ENCODE data around the gene ASCL1. TPM values are rescaled to one million over a fixed set of nuclear protein-coding genes. Genes with fewer than 3 reads are reported as not detected.

The ASCL1 gene
- total and polyA plus RNA-seq, 2 of the 13 experiments (the other 11 are each of a cell fraction or from before 2014, with no cell fraction given): not detected

DNA sequence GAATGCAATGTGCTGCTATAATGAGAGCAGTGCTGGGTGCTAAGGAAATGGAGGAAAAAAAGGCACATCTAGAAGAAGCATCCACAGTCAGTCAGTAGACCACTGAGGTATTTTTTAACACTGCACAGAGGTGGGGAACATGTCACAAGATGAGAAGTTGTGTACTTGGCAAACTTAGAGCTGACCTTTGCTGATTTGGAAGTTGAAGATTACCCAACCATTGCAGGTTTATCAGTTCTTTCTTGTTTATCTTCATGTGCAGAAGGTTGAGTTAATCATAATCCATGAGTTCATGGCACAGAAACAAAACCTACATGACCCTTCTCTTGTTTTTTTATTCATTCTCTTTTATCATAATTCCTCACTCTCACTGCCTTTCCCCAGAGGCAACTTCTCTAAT is 37.2 kb upstream of the ASCL1 start (continued):
- TF ChIP-seq ZNF788 (CRISPR knock-in tag; IDR thresholded peaks at IDR 0.05; ENCODE audit: borderline replicate concordance) (peak; percentile 23; the same call in 1 of the 2 replicates), YEATS4 (CRISPR knock-in tag; IDR thresholded peaks at IDR 0.05; ENCODE audit: borderline replicate concordance) (0 out of 2 replicates have a peak, but pooled peaks have one; percentile 32), AKAP8 (CRISPR knock-in tag; IDR thresholded peaks at IDR 0.05) (peak; percentile 58; the same call in 1 of the 2 replicates), ZNF562 (CRISPR knock-in tag; IDR thresholded peaks at IDR 0.05; ENCODE audit: borderline replicate concordance) (no peak), RARG (CRISPR knock-in tag; IDR thresholded peaks at IDR 0.05; ENCODE audit: low read depth) (peak; percentile 64; the same call in 1 of the 2 replicates), GMEB1 (CRISPR knock-in tag; IDR thresholded peaks at IDR 0.05; ENCODE audit: borderline replicate concordance) (no peak), ZBTB7B (CRISPR knock-in tag; IDR thresholded peaks at IDR 0.05) (peak; percentile 96), PHF5A (CRISPR knock-in tag; IDR thresholded peaks at IDR 0.05; ENCODE audit: low read depth, unreplicated experiment) (peak; percentile 70), ZNF30 (CRISPR knock-in tag; IDR thresholded peaks at IDR 0.05) (no peak), RXRB (CRISPR knock-in tag; IDR thresholded peaks at IDR 0.05; ENCODE audit: borderline replicate concordance) (peak; percentile 96), ZFP37 (CRISPR knock-in tag; IDR thresholded peaks at IDR 0.05; ENCODE audit: borderline replicate concordance) (no peak), SATB2 (CRISPR knock-in tag; IDR thresholded peaks at IDR 0.05) (0 out of 2 replicates have a peak, but pooled peaks have one; percentile 58), MLX (CRISPR knock-in tag; IDR thresholded peaks at IDR 0.05) (peak; percentile 76; the same call in 1 of the 2 replicates), U2AF2 (IDR thresholded peaks at IDR 0.05; ENCODE audit: low read depth, low read length) (no peak), EHMT2 (IDR thresholded peaks at IDR 0.05; ENCODE audit: borderline replicate concordance, low read depth, low read length) (peak; percentile 61; the same call in 1 of the 2 replicates), SRY (CRISPR knock-in tag; IDR thresholded peaks at IDR 0.05) (no peak), GFI1 (CRISPR knock-in tag; IDR thresholded peaks at IDR 0.05; ENCODE audit: borderline replicate concordance) (peak; percentile 89), NFATC3 (CRISPR knock-in tag; IDR thresholded peaks at IDR 0.05) (no peak), STAG1 (CRISPR knock-in tag; IDR thresholded peaks at IDR 0.05) (peak; percentile 14), NFRKB (IDR thresholded peaks at IDR 0.05) (no peak), SP5 (CRISPR knock-in tag; IDR thresholded peaks at IDR 0.05; ENCODE audit: borderline replicate concordance, low read depth) (peak; percentile 97), GABPB1 (CRISPR knock-in tag; IDR thresholded peaks at IDR 0.05) (no peak), ZNF292 (CRISPR knock-in tag; IDR thresholded peaks at IDR 0.05; ENCODE audit: borderline replicate concordance, low read depth) (peak; percentile 51; the same call in 1 of the 2 replicates), DNMT1 (CRISPR knock-in tag; IDR thresholded peaks at IDR 0.05) (no peak), CEBPB (IDR thresholded peaks at IDR 0.05; ENCODE audit: borderline replicate concordance, low read depth, low read length) (peak; percentile 91), NR2F1 (CRISPR knock-in tag; IDR thresholded peaks at IDR 0.05) (peak; percentile 87 to 93), TFDP2 (CRISPR knock-in tag; IDR thresholded peaks at IDR 0.05) (no peak)
- TF ChIP-seq, protein P1, sequence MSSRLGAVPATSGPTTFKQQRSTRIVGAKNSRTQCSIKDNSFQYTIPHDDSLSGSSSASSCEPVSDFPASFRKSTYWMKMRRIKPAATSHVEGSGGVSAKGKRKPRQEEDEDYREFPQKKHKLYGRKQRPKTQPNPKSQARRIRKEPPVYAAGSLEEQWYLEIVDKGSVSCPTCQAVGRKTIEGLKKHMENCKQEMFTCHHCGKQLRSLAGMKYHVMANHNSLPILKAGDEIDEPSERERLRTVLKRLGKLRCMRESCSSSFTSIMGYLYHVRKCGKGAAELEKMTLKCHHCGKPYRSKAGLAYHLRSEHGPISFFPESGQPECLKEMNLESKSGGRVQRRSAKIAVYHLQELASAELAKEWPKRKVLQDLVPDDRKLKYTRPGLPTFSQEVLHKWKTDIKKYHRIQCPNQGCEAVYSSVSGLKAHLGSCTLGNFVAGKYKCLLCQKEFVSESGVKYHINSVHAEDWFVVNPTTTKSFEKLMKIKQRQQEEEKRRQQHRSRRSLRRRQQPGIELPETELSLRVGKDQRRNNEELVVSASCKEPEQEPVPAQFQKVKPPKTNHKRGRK (CRISPR knock-in tag; IDR thresholded peaks at IDR 0.05): 0 out of 2 replicates have a peak, but pooled peaks have one; percentile 51

Data from HepG2 (cell line).